Esophagus muscularis mucosa (tissue), 4 donors: ENCODE measurements around the gene DDR2.

Experiments
- CTCF ChIP-seq, 3 experiments: fragments of 200-600 bp in 2 of 3; fragments of 450-650 bp in 1 of 3; sonication (generic) in 2 of 3; IDR thresholded peaks; one replicate each; pipeline ENCODE4 v1.5.1; 2017 to 2019; ENCODE audit warnings: antibody characterized with exemption in 3 of 3, mild to moderate bottlenecking in 2 of 3, moderate library complexity in 1 of 3
- EP300 ChIP-seq: sonication (generic); formaldehyde crosslinking; IDR thresholded peaks from one replicate; pipeline ENCODE4 v1.6.1; 2017; ENCODE audit warnings: antibody characterized with exemption
- POLR2A ChIP-seq: fragments of 450-650 bp; IDR thresholded peaks from one replicate; pipeline ENCODE4 v1.6.1; 2017; ENCODE audit warnings: antibody characterized with exemption, moderate library complexity, mild to moderate bottlenecking, low read depth
- POLR2AphosphoS5 ChIP-seq, 2 donors: sonication (generic); formaldehyde crosslinking; IDR thresholded peaks; one replicate each; pipeline ENCODE4 v1.6.1; 2017; ENCODE audit warnings: antibody characterized with exemption in 2 of 2

GRCh38 chr1:162629077-162629627 lies 3.1 kb upstream of the DDR2 start:
- TF ChIP-seq EP300 = no peak
- no peak for TF ChIP-seq CTCF (IDR thresholded peaks at IDR 0.05)
- TF ChIP-seq POLR2A = no peak
- no peak for TF ChIP-seq POLR2AphosphoS5 (IDR thresholded peaks at IDR 0.05)
